Neural cell (in vitro differentiated cells): Measurements from ENCODE around the gene RALGPS1.

ENCODE experiments used
- CTCF ChIP-seq: fragments of 450-650 bp; IDR thresholded peaks from 2 replicates; pipeline ENCODE4 v1.5.1; 2014; ENCODE audit warnings: antibody characterized with exemption, mild to moderate bottlenecking, moderate library complexity; ENCODE audit not compliant: poor library complexity, severe bottlenecking
- EZH2 ChIP-seq: fragments of 200-600, 300-800 bp; shearing (Covaris generic), sonication (generic); IDR thresholded peaks from 2 replicates; pipeline ENCODE4 v1.6.1; 2014; ENCODE audit warnings: antibody characterized with exemption, low read length, borderline replicate concordance, mild to moderate bottlenecking; ENCODE audit not compliant: insufficient read depth, poor library complexity, severe bottlenecking
- POLR2AphosphoS5 ChIP-seq: IDR thresholded peaks from 2 replicates; pipeline ENCODE4 v1.6.1; 2012
- TAF1 ChIP-seq: IDR thresholded peaks from 2 replicates; pipeline ENCODE4 v1.6.1; 2012; ENCODE audit warnings: low read depth

- no peak for TF ChIP-seq CTCF
- TF ChIP-seq POLR2AphosphoS5 = no peak
- no peak for TF ChIP-seq EZH2
- no peak for TF ChIP-seq TAF1
Measured at GRCh38 chr9:126876531-126876930, 38.1 kb upstream of the RALGPS1 start.
